Adrenal gland (tissue), 5 donors: ENCODE measurements around the gene UQCR10.

Source experiments
- POLR2A ChIP-seq, 2 donors: fragments of 450-650 bp; IDR thresholded peaks; one replicate each; pipeline ENCODE4 v1.6.1; 2017; ENCODE audit warnings: antibody characterized with exemption in 2 of 2, mild to moderate bottlenecking in 2 of 2, moderate library complexity in 1 of 2
- TF ChIP-seq, protein P1 (sequence below), 6 experiments: fragments of 450-650 bp in 4 of 6; fragments of 200-600 bp in 2 of 6; sonication (generic) in 1 of 6; IDR thresholded peaks; 1 replicate in 5 of 6; 2 replicates in 1 of 6; pipeline versions ENCODE4 v1.5.1 to v1.8.0; 2016 to 2021; ENCODE audit warnings: antibody characterized with exemption in 6 of 6, mild to moderate bottlenecking in 2 of 6, moderate library complexity in 1 of 6
- donor health status: DM: no; HTN: no; CAD: no.

DNA sequence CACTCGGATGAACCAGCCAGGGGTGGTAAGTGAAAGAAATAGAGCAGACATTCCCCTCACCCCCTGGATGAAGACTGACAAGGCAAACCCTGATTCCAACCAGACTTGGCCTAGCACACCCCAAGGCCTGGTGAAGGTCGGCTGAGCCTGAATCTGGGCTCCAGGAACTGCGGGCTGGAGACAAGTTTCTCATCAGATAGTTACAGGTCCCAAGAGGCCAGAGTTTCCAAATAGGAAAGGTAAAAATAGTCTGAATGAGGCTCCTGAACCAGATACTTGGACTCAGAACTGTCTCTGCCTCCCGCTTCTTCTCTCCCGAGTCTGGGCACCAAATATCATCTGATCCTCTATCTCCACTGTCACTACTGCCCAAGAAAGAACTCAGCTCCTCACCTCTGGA lies 8.2 kb upstream of the UQCR10 start:
- TF ChIP-seq, protein P1, sequence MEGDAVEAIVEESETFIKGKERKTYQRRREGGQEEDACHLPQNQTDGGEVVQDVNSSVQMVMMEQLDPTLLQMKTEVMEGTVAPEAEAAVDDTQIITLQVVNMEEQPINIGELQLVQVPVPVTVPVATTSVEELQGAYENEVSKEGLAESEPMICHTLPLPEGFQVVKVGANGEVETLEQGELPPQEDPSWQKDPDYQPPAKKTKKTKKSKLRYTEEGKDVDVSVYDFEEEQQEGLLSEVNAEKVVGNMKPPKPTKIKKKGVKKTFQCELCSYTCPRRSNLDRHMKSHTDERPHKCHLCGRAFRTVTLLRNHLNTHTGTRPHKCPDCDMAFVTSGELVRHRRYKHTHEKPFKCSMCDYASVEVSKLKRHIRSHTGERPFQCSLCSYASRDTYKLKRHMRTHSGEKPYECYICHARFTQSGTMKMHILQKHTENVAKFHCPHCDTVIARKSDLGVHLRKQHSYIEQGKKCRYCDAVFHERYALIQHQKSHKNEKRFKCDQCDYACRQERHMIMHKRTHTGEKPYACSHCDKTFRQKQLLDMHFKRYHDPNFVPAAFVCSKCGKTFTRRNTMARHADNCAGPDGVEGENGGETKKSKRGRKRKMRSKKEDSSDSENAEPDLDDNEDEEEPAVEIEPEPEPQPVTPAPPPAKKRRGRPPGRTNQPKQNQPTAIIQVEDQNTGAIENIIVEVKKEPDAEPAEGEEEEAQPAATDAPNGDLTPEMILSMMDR (IDR thresholded peaks at IDR 0.05): no peak
- TF ChIP-seq POLR2A (IDR thresholded peaks at IDR 0.05): no peak
